Panc1 (cell line): Measurements from ENCODE around the gene IFNAR2.

Experiments used
- POLR2AphosphoS5 ChIP-seq: IDR thresholded peaks from 2 replicates; pipeline ENCODE4 v1.6.1; 2012; ENCODE audit warnings: mild to moderate bottlenecking, low read depth, low read length, moderate library complexity
- SIN3A ChIP-seq: IDR thresholded peaks from 2 replicates; pipeline ENCODE4 v1.6.1; 2012; ENCODE audit warnings: low read depth, mild to moderate bottlenecking, low read length, moderate library complexity, borderline replicate concordance; ENCODE audit not compliant: insufficient read depth
- TF ChIP-seq, protein P1 (sequence below): fragments of 450-650 bp; IDR thresholded peaks from 2 replicates; pipeline ENCODE4 v1.5.1; 2017; ENCODE audit warnings: mild to moderate bottlenecking

DNA sequence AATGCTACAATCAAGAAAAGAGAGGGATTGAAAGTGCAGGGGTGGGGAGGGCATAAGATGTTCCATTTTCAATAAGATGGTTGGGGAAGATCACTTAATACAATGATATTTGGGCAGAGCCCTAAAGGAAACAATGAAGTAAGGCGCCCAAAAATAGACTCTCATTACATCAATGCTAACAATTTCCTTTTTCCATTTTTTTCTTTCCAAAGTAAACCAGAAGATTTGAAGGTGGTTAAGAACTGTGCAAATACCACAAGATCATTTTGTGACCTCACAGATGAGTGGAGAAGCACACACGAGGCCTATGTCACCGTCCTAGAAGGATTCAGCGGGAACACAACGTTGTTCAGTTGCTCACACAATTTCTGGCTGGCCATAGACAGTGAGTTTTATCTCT is 16.8 kb downstream of the IFNAR2 start:
- no peak for TF ChIP-seq POLR2AphosphoS5
- TF ChIP-seq, protein P1, sequence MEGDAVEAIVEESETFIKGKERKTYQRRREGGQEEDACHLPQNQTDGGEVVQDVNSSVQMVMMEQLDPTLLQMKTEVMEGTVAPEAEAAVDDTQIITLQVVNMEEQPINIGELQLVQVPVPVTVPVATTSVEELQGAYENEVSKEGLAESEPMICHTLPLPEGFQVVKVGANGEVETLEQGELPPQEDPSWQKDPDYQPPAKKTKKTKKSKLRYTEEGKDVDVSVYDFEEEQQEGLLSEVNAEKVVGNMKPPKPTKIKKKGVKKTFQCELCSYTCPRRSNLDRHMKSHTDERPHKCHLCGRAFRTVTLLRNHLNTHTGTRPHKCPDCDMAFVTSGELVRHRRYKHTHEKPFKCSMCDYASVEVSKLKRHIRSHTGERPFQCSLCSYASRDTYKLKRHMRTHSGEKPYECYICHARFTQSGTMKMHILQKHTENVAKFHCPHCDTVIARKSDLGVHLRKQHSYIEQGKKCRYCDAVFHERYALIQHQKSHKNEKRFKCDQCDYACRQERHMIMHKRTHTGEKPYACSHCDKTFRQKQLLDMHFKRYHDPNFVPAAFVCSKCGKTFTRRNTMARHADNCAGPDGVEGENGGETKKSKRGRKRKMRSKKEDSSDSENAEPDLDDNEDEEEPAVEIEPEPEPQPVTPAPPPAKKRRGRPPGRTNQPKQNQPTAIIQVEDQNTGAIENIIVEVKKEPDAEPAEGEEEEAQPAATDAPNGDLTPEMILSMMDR: no peak
- no peak for TF ChIP-seq SIN3A
